H9 (cell line): Measurements from ENCODE around the gene RASGRF2. TPM values are rescaled to one million over a fixed set of nuclear protein-coding genes. Genes with fewer than 3 reads are reported as not detected.

Experiments used
- DNase-seq: peaks from one replicate; pipeline ENCODE4 v3.0.0-alpha.2; 2017
- H2AFZ ChIP-seq: one replicate; pipeline ENCODE4 v1.6.1; 2013; ENCODE audit warnings: mild to moderate bottlenecking, low read length, control low read depth, moderate library complexity
- H2AK5ac ChIP-seq: 2 replicates; pipeline ENCODE4 v1.6.1; 2013; ENCODE audit warnings: low read length, control low read depth, mixed read lengths; ENCODE audit not compliant: insufficient read length
- H2BK120ac ChIP-seq: one replicate; pipeline ENCODE4 v1.6.1; 2013; ENCODE audit warnings: low read depth, mild to moderate bottlenecking, low read length, control low read depth, inconsistent platforms; ENCODE audit not compliant: poor library complexity, severe bottlenecking
- H2BK12ac ChIP-seq: 2 replicates; pipeline ENCODE4 v1.6.1; 2013; ENCODE audit warnings: low read length, control low read depth, mixed read lengths, low read depth; ENCODE audit not compliant: insufficient read length
- H2BK15ac ChIP-seq: 2 replicates; pipeline ENCODE4 v1.6.1; 2013; ENCODE audit warnings: low read depth, low read length, control low read depth
- H2BK20ac ChIP-seq: one replicate; pipeline ENCODE4 v1.6.1; 2013; ENCODE audit warnings: low read depth, mild to moderate bottlenecking, low read length, control low read depth, inconsistent platforms; ENCODE audit not compliant: poor library complexity, severe bottlenecking
- H2BK5ac ChIP-seq: 2 replicates; pipeline ENCODE4 v1.6.1; 2013; ENCODE audit warnings: low read length, control low read depth, mixed read lengths; ENCODE audit not compliant: insufficient read length
- H3K14ac ChIP-seq: 2 replicates; pipeline ENCODE4 v1.6.1; 2013; ENCODE audit warnings: low read length, control low read depth; ENCODE audit not compliant: insufficient read depth
- H3K18ac ChIP-seq: 2 replicates; pipeline ENCODE4 v1.6.1; 2013; ENCODE audit warnings: low read depth, mild to moderate bottlenecking, mixed read lengths, low read length, control low read depth; ENCODE audit not compliant: insufficient read length
- H3K23ac ChIP-seq: 2 replicates; pipeline ENCODE4 v1.6.1; 2013; ENCODE audit warnings: low read length, control low read depth, mixed read lengths, low read depth; ENCODE audit not compliant: insufficient read length
- H3K23me2 ChIP-seq: 2 replicates; pipeline ENCODE4 v1.6.1; 2013; ENCODE audit warnings: low read depth, mild to moderate bottlenecking, mixed read lengths, low read length, control low read depth; ENCODE audit not compliant: insufficient read length, poor library complexity, severe bottlenecking
- H3K27ac ChIP-seq: 2 replicates; pipeline ENCODE4 v1.5.1; 2013; ENCODE audit warnings: low read length, control low read depth, mixed read lengths, low read depth; ENCODE audit not compliant: insufficient read length
- H3K27me3 ChIP-seq: 2 replicates; pipeline ENCODE4 v1.6.1; 2013; ENCODE audit warnings: low read length, control low read depth, inconsistent platforms; ENCODE audit not compliant: insufficient read depth
- H3K4ac ChIP-seq: 2 replicates; pipeline ENCODE4 v1.6.1; 2013; ENCODE audit warnings: low read depth, mild to moderate bottlenecking, control low read depth, inconsistent platforms, low read length, moderate library complexity
- H3K4me1 ChIP-seq: 2 replicates; pipeline ENCODE4 v1.6.1; 2013; ENCODE audit warnings: low read length, control low read depth, inconsistent platforms; ENCODE audit not compliant: insufficient read depth
- H3K4me2 ChIP-seq: 2 replicates; pipeline ENCODE4 v1.6.1; 2013; ENCODE audit warnings: low read length, control low read depth, mixed read lengths; ENCODE audit not compliant: insufficient read length, insufficient read depth
- H3K56ac ChIP-seq: 2 replicates; pipeline ENCODE4 v1.6.1; 2013; ENCODE audit warnings: low read depth, mild to moderate bottlenecking, mixed read lengths, low read length, control low read depth; ENCODE audit not compliant: insufficient read length
- H3K79me1 ChIP-seq: 2 replicates; pipeline ENCODE4 v1.6.1; 2013; ENCODE audit warnings: low read depth, mild to moderate bottlenecking, moderate library complexity, low read length, control low read depth, inconsistent platforms; ENCODE audit not compliant: insufficient read depth, poor library complexity, severe bottlenecking
- H3K79me2 ChIP-seq: 2 replicates; pipeline ENCODE4 v1.6.1; 2013; ENCODE audit warnings: low read length, control low read depth, inconsistent platforms; ENCODE audit not compliant: insufficient read depth
- H3K9ac ChIP-seq: 2 replicates; pipeline ENCODE4 v1.6.1; 2013; ENCODE audit warnings: low read length, control low read depth, mixed read lengths; ENCODE audit not compliant: insufficient read length; ENCODE audit errors: extremely low read depth
- H3K9me3 ChIP-seq: one replicate; pipeline ENCODE4 v1.6.1; 2013; ENCODE audit warnings: low read depth, low read length, inconsistent platforms; ENCODE audit not compliant: control insufficient read depth
- H3T11ph ChIP-seq: one replicate; pipeline ENCODE4 v1.6.1; 2013; ENCODE audit warnings: mild to moderate bottlenecking, low read length, control low read depth, inconsistent platforms
- H4K20me1 ChIP-seq: one replicate; pipeline ENCODE4 v1.6.1; 2013; ENCODE audit not compliant: control insufficient read depth, insufficient read length, insufficient read depth
- H4K5ac ChIP-seq: 2 replicates; pipeline ENCODE4 v1.6.1; 2013; ENCODE audit warnings: low read depth, mild to moderate bottlenecking, mixed read lengths, low read length, control low read depth; ENCODE audit not compliant: insufficient read length
- H4K8ac ChIP-seq: replicated peaks from 2 replicates; pipeline ENCODE4 v1.6.1; 2013; ENCODE audit warnings: low read length, control low read depth, mixed read lengths, low read depth; ENCODE audit not compliant: insufficient read length
- H4K91ac ChIP-seq: 2 replicates; pipeline ENCODE4 v1.6.1; 2013; ENCODE audit warnings: low read depth, mild to moderate bottlenecking, moderate library complexity, mixed read lengths, low read length, control low read depth; ENCODE audit not compliant: insufficient read length
- H3K27ac Mint-ChIP-seq, 3 experiments: 2 replicates in 2 of 3; 3 replicates in 1 of 3; pipeline ENCODE4 v1.8.0; 2020 to 2021; ENCODE audit warnings: mixed read lengths in 3 of 3, mild to moderate bottlenecking in 1 of 3, moderate library complexity in 1 of 3
- H3K27me3 Mint-ChIP-seq: 2 replicates; pipeline ENCODE4 v1.8.0; 2021; ENCODE audit warnings: low read depth, mild to moderate bottlenecking, moderate library complexity, mixed read lengths
- H3K36me3 Mint-ChIP-seq, 3 experiments: 2 replicates in 2 of 3; 3 replicates in 1 of 3; pipeline ENCODE4 v1.8.0; 2020 to 2021; ENCODE audit warnings: low read depth in 3 of 3, mixed read lengths in 3 of 3; ENCODE audit not compliant: insufficient read depth in 1 of 3
- H3K4me1 Mint-ChIP-seq, 2 experiments: 2 replicates each; pipeline ENCODE4 v1.8.0; 2020; ENCODE audit warnings: mixed read lengths in 2 of 2
- H3K4me3 Mint-ChIP-seq, 2 experiments: 2 replicates in 1 of 2; 3 replicates in 1 of 2; pipeline ENCODE4 v1.8.0; 2020 to 2021; ENCODE audit warnings: mild to moderate bottlenecking in 2 of 2, mixed read lengths in 2 of 2, moderate library complexity in 1 of 2
- H3K9me3 Mint-ChIP-seq, 2 experiments: 2 replicates in 1 of 2; 3 replicates in 1 of 2; pipeline ENCODE4 v1.8.0; 2020; ENCODE audit warnings: mild to moderate bottlenecking in 2 of 2, mixed read lengths in 2 of 2, moderate library complexity in 1 of 2
- CTCF ChIP-seq: fragments of 200-600 bp; sonication (generic); conservative IDR thresholded peaks from 3 replicates; pipeline ENCODE4 v1.8.0; 2021; ENCODE audit warnings: antibody characterized with exemption, mild to moderate bottlenecking
- WGBS: extraction: QIAGEN DNeasy Blood & Tissue Kit; methylation state at CpG from one replicate; pipeline ENCODE4 v1.1.7; 2013; ENCODE audit warnings: missing lambda C conversion rate, low lambda C conversion rate, mixed read lengths; ENCODE audit not compliant: insufficient read length; ENCODE audit errors: extremely low coverage; 5-methylcytosine and 5-hydroxymethylcytosine counted together
- total RNA-seq: library from RNA; stranded (reverse); gene quantifications from 2 replicates; pipeline ENCODE4 v1.2.1, GENCODE V29; 2021

Gene RASGRF2
- total RNA-seq, 1 experiment from 2014 or later = 13.5 TPM

GRCh38 chr5:81245871-81246235, 285.7 kb downstream of the RASGRF2 start:
- Histone ChIP-seq H2BK120ac (no peak overlapping the region), H3K79me1 (no peaks in the 10 kb centered on the region), H3K18ac (no peak overlapping the region), H3K4me1 (peaks cover 2% of the 10 kb centered on the region; the same call in 1 of the 2 replicates), H2BK12ac (no peak overlapping the region), H3K4me2 (no peak overlapping the region), H2BK15ac (no peak overlapping the region), H4K5ac (no peak overlapping the region), H3K27me3 (no peaks in the 10 kb centered on the region), H3K9me3 (no peaks in the 10 kb centered on the region), H3K27ac (no peak overlapping the region), H3K9ac (no peak overlapping the region), H3T11ph (no peak overlapping the region), H2AFZ (no peak overlapping the region), H4K8ac (no peak overlapping the region), H3K79me2 (no peaks in the 10 kb centered on the region), H2AK5ac (no peak overlapping the region), H4K20me1 (peaks cover 2% of the 10 kb centered on the region), H3K23me2 (no peaks in the 10 kb centered on the region), H2BK5ac (no peak overlapping the region), H3K14ac (no peak overlapping the region), H4K91ac (no peak overlapping the region), H2BK20ac (no peak overlapping the region), H3K23ac (no peak overlapping the region), H3K4ac (no peak overlapping the region), H3K56ac (no peak overlapping the region)
- no CpG with 5 or more reads among the region's 5 CpGs for WGBS
- no peak for DNase-seq
- peak overlapping the region in 1 of 3 experiments; percentile 36; a peak in 3 of 7 replicates for H3K27ac Mint-ChIP-seq
- TF ChIP-seq CTCF = no peak
- H3K4me1 Mint-ChIP-seq = peaks cover 35 to 43% of the 10 kb centered on the region in 2 experiments
- H3K4me3 Mint-ChIP-seq = no peak overlapping the region
- H3K9me3 Mint-ChIP-seq = no peaks in the 10 kb centered on the region
- peaks cover 4 to 10% (median 10%) of the 10 kb centered on the region in 3 experiments; a peak in 4 of 7 replicates for H3K36me3 Mint-ChIP-seq
- H3K27me3 Mint-ChIP-seq = no peaks in the 10 kb centered on the region
